NCI-H446 (cell line): Measurements from ENCODE around the gene BAAT.
A peak's percentile ranks its signal among the peaks of the same experiment; 100 is the strongest.

Experiments used
- DNase-seq, 2 experiments: peaks; one replicate each; lab custom pipeline; 2025; lab: John Stamatoyannopoulos, UW

BAAT gene

DNA sequence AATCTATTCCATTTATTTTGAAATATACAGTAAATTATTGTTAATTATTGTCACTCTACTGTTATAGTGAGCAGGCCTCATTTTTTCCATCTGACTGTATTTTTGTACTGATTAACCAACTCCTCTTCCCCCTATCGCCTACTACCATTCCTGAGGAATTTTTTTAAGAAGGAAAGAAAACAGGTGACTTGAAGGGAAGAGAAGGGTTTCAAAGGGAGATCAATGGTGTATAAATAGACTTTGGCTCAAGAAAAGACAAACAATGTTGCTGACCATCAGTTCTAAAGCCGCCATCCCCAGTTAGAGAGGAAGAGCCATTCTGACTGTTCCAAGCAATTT, 69.7 kb downstream of the BAAT start:
- no peak for DNase-seq

DNA sequence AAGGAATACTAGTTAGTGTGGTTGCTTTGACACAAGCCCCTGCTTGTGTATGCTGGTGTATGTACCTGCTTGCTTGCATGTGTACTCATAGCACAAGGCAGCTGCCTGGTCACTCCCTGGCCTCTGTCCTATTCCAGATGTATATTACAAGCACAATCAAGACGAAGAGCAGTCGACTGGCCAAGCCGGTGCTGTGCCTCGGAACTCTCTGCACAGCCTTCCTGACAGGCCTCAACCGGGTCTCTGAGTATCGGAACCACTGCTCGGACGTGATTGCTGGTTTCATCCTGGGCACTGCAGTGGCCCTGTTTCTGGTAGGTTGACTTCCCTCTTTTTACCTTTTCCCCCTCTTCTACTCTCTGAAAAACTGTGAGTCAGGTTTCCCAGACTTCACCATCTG, 72.1 kb downstream of the BAAT start:
- no peak for DNase-seq

DNA sequence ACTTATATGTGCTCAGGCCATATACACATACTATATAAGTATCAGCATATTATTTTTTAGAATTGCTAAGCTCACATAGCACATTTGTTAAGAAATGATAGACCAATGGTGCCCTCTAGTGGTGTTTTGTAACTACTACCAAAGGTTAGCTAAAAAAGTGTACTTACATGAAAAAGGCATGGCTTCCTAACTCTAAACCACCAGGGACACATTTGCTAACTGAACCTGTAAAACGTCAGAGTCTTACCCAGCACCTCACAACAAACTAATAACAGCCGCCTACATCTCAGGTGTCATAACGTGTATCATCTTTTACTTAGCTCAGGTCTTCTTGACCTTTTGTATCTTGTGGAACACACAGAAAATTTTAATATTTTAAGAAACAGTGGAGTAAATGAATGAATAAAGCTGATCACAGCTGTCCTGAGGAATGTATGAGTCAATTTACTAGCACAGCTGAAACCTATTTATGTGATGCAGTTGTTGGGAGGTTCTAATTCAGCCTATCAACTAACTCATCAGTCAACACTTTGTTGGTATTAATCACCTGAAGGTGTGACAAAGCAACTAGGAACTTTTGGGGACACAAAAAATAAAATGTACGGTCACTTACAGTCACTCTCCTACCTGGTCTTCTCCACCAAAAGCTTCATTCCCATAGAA, 72.9 kb downstream of the BAAT start:
- peak; percentile 51 to 76 for DNase-seq

DNA sequence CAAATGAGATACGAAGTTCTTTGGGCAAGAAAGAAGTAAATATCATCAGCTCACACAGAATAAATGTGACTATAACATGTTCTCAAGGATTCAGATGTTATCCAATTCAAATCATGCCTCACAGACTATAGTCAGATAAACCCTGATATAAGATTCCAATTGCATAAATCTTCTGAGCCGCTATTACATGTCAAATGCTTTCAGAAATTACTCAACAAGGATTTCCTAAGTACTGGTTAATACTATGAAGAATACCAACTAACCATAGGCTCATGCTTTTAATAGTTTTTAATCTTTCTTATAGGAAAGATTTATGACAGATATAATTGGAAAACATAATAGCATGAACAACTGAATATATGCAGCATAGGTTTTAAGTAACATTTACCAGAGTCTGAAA, 73.6 kb downstream of the BAAT start:
- DNase-seq: no peak
